H4 (cell line): ENCODE results near the gene METTL23. TPM values are rescaled to one million over a fixed set of nuclear protein-coding genes. Genes with fewer than 3 reads are reported as not detected.
A peak's percentile ranks its signal among the peaks of the same experiment; 100 is the strongest.
"Not testable (repeated sequence)": the region's sequence is repeated elsewhere in the genome, so short reads cannot be mapped to it uniquely, and the experiment has no call there.

ENCODE experiments used
- DNase-seq: peaks from one replicate; pipeline ENCODE4 v3.0.0-alpha.2; 2015; ENCODE audit warnings: low spot score
- total RNA-seq: library from RNA; depleted of rRNA; stranded (reverse); fragments of >200 nt; shearing (Covaris generic); gene quantifications from 2 replicates; pipeline ENCODE4 v1.2.3, GENCODE V29; 2014

The METTL23 gene
- total RNA-seq, 1 experiment from 2014 or later: 77.5 TPM

GRCh38 chr17:76695059-76695831 lies 31.4 kb upstream of the METTL23 start:
- DNase-seq: no peak

GRCh38 chr17:76696763-76697701 lies 29.6 kb upstream of the METTL23 start:
- no peak for DNase-seq

- DNase-seq: no peak
Measured at GRCh38 chr17:76697702-76698465, 28.8 kb upstream of the METTL23 start.

- DNase-seq: not testable (repeated sequence)
Measured at GRCh38 chr17:76698466-76698977, 28.1 kb upstream of the METTL23 start.

GRCh38 chr17:76700270-76700616 lies 26.4 kb upstream of the METTL23 start:
- no peak for DNase-seq

- no peak for DNase-seq
Measured at GRCh38 chr17:76700617-76701470, 25.8 kb upstream of the METTL23 start.

GRCh38 chr17:76701471-76701967 lies 25.1 kb upstream of the METTL23 start:
- DNase-seq: no peak

- DNase-seq: no peak
Measured at GRCh38 chr17:76702076-76702475, 24.6 kb upstream of the METTL23 start.

- DNase-seq: no peak
Measured at GRCh38 chr17:76702941-76703637, 23.6 kb upstream of the METTL23 start.

- DNase-seq: no peak
Measured at GRCh38 chr17:76704805-76705204, 21.8 kb upstream of the METTL23 start.

- DNase-seq: no peak
Measured at GRCh38 chr17:76706817-76707216, 19.8 kb upstream of the METTL23 start.

GRCh38 chr17:76707985-76708807 lies 18.4 kb upstream of the METTL23 start:
- DNase-seq: no peak

GRCh38 chr17:76709077-76709950 lies 17.3 kb upstream of the METTL23 start:
- DNase-seq: peak; percentile 94

GRCh38 chr17:76709951-76710862 lies 16.4 kb upstream of the METTL23 start:
- DNase-seq: not testable (repeated sequence)

GRCh38 chr17:76710863-76711611 lies 15.6 kb upstream of the METTL23 start, which contains the start of gene MXRA7:
TSS of gene MXRA7 (minus strand) at chr17:76710965. CDS start at chr17:76710946, 19 bp downstream.
- peak; percentile 63 for DNase-seq

- not testable (repeated sequence) for DNase-seq
Measured at GRCh38 chr17:76712321-76712720, 14.3 kb upstream of the METTL23 start.
